Keratinocyte (primary cell): ENCODE measurements around the gene CBFA2T3. TPM values are rescaled to one million over a fixed set of nuclear protein-coding genes. Genes with fewer than 3 reads are reported as not detected.
A peak's percentile ranks its signal among the peaks of the same experiment; 100 is the strongest.

Source experiments
- DNase-seq: peaks from one replicate; pipeline ENCODE4 v3.0.0-alpha.2; 2011; ENCODE audit warnings: low read depth, missing footprints, low spot score
- FAIRE-seq: peaks from 2 replicates; lab custom pipeline; 2011; peaks lifted over from hg19 to GRCh38; lab: Jason Lieb, UNC
- H2AFZ ChIP-seq: 2 replicates; pipeline ENCODE4 v1.6.0; 2012; ENCODE audit warnings: low read length, control low read depth, inconsistent platforms; ENCODE audit not compliant: control insufficient read depth
- H3K27ac ChIP-seq: 2 replicates; pipeline ENCODE4 v1.5.1; 2011; ENCODE audit warnings: low read length; ENCODE audit not compliant: control insufficient read depth, insufficient read depth
- H3K27me3 ChIP-seq: 3 replicates; pipeline ENCODE4 v1.6.0; 2011; ENCODE audit warnings: low read length; ENCODE audit not compliant: control insufficient read depth, insufficient read depth; ENCODE audit errors: extremely low read depth
- H3K36me3 ChIP-seq, 2 experiments: 2 replicates in 1 of 2; 3 replicates in 1 of 2; pipeline ENCODE4 v1.5.1; 2011; ENCODE audit warnings: low read length in 2 of 2, mild to moderate bottlenecking in 1 of 2; ENCODE audit not compliant: control insufficient read depth in 2 of 2, insufficient read depth in 2 of 2; ENCODE audit errors: extremely low read depth in 1 of 2
- H3K4me1 ChIP-seq: 3 replicates; pipeline ENCODE4 v1.5.1; 2011; ENCODE audit warnings: low read length; ENCODE audit not compliant: control insufficient read depth, insufficient read depth; ENCODE audit errors: extremely low read depth
- H3K4me2 ChIP-seq: 3 replicates; pipeline ENCODE4 v1.6.0; 2011; ENCODE audit warnings: low read depth, low read length; ENCODE audit not compliant: control insufficient read depth, insufficient read depth; ENCODE audit errors: extremely low read depth
- H3K4me3 ChIP-seq, 3 experiments: fragments of 200-600 bp in 1 of 3; sonication (generic) in 1 of 3; 2 replicates in 2 of 3; 3 replicates in 1 of 3; pipeline ENCODE4 v1.5.1; 2011 to 2016; ENCODE audit warnings: low read length in 3 of 3, mild to moderate bottlenecking in 3 of 3, control low read depth in 2 of 3, inconsistent platforms in 1 of 3, low read depth in 1 of 3, mixed read lengths in 1 of 3, mixed run types in 1 of 3, moderate library complexity in 1 of 3; ENCODE audit not compliant: control insufficient read depth in 2 of 3, insufficient read depth in 2 of 3; ENCODE audit errors: extremely low read depth in 1 of 3
- H3K79me2 ChIP-seq: 2 replicates; pipeline ENCODE4 v1.6.0; 2012; ENCODE audit warnings: low read length; ENCODE audit not compliant: control insufficient read depth, insufficient read depth
- H3K9ac ChIP-seq: 3 replicates; pipeline ENCODE4 v1.6.0; 2011; ENCODE audit warnings: low read length; ENCODE audit not compliant: control insufficient read depth, insufficient read depth; ENCODE audit errors: extremely low read depth
- H3K9me1 ChIP-seq: 3 replicates; pipeline ENCODE4 v1.6.0; 2011; ENCODE audit warnings: low read length; ENCODE audit not compliant: control insufficient read depth, insufficient read depth; ENCODE audit errors: extremely low read depth
- H3K9me3 ChIP-seq: 2 replicates; pipeline ENCODE4 v1.5.1; 2012; ENCODE audit warnings: low read depth, low read length; ENCODE audit not compliant: control insufficient read depth
- H4K20me1 ChIP-seq: 3 replicates; pipeline ENCODE4 v1.6.0; 2011; ENCODE audit warnings: low read length; ENCODE audit not compliant: control insufficient read depth, insufficient read depth; ENCODE audit errors: extremely low read depth
- CTCF ChIP-seq, 3 experiments: IDR thresholded peaks in 1 of 3; conservative IDR thresholded peaks in 1 of 3; optimal IDR thresholded peaks in 1 of 3; 2 replicates in 2 of 3; 3 replicates in 1 of 3; pipeline versions ENCODE3 to v1.5.1; 2011; ENCODE audit warnings: low read length in 3 of 3, mild to moderate bottlenecking in 3 of 3, moderate library complexity in 2 of 3, control low read depth in 1 of 3, inconsistent platforms in 1 of 3; ENCODE audit not compliant: insufficient read depth in 2 of 3; ENCODE audit errors: extremely low read depth in 1 of 3
- EZH2 ChIP-seq: IDR thresholded peaks from one replicate; pipeline ENCODE4 v1.6.1; 2012; ENCODE audit warnings: inconsistent platforms, mild to moderate bottlenecking, low read length, moderate library complexity
- dilution Hi-C: fragments of 300-500 bp; cut with MboI; formaldehyde crosslinking; loops from one replicate; pipeline ENCODE4 v1.7.0; 2020; ENCODE audit warnings: low sequenced_read_pairs; ENCODE audit not compliant: extremely low pct_ligation_motif_present
- polyA plus RNA-seq, 5 experiments: library from polyadenylated mRNA; depleted of rRNA in 3 of 5; stranded (reverse) in 3 of 5; stranded (forward) in 1 of 5; unstranded in 1 of 5; fragments of >200 nt; gene quantifications; 1 replicate in 1 of 5; 2 replicates in 3 of 5; 3 replicates in 1 of 5; pipeline versions ENCODE4 v1.2.1 to v1.2.3, GENCODE V29; 2011 to 2012; ENCODE audit warnings: missing spikeins in 2 of 5, low read depth in 1 of 5, low replicate concordance in 1 of 5

CBFA2T3 gene
- polyA plus RNA-seq, 1 donor (not counting 4 experiments of a cell fraction or from before 2014, with no cell fraction given): 0.08 TPM

- no peaks in the 10 kb centered on the region for H3K9me1 ChIP-seq
- FAIRE-seq (peak; percentile 92), DNase-seq (peak; percentile 87)
- no peak overlapping the region for H3K9ac ChIP-seq
- no peak overlapping the region for H2AFZ ChIP-seq
- no peak overlapping the region for H3K4me3 ChIP-seq
- no peak overlapping the region for H3K27ac ChIP-seq
- peaks cover 15% of the 10 kb centered on the region for H3K4me1 ChIP-seq
- H3K27me3 ChIP-seq: peaks cover 27% of the 10 kb centered on the region
- no peaks in the 10 kb centered on the region for H3K79me2 ChIP-seq
- dilution Hi-C loops: no loop called here
- no peak for TF ChIP-seq EZH2
- peak in 2 of 3 experiments; percentile 16 to 60 for TF ChIP-seq CTCF (optimal IDR thresholded peaks at IDR 0.05 in 1 of 3, IDR thresholded peaks at IDR 0.05 in 1 of 3, conservative IDR thresholded peaks at IDR 0.05 in 1 of 3; ENCODE audit: extremely low read depth in 1 of 3, insufficient read depth in 2 of 3, low read length in 3 of 3)
- no peaks in the 10 kb centered on the region for H3K9me3 ChIP-seq
- H4K20me1 ChIP-seq: no peaks in the 10 kb centered on the region
- H3K36me3 ChIP-seq: no peaks in the 10 kb centered on the region
- peak overlapping the region; percentile 4 for H3K4me2 ChIP-seq
These were observed 69.2 kb downstream of the CBFA2T3 start for GRCh38 chr16:88907768-88908167.

GRCh38 chr16:88906535-88907105 lies 70.4 kb downstream of the CBFA2T3 start:
- no peaks in the 10 kb centered on the region for H3K9me3 ChIP-seq
- H3K27ac ChIP-seq: no peak overlapping the region
- DNase-seq (no peak), FAIRE-seq (no peak)
- dilution Hi-C loops: no loop called here
- no peak overlapping the region for H2AFZ ChIP-seq
- no peaks in the 10 kb centered on the region for H3K79me2 ChIP-seq
- H3K4me2 ChIP-seq: no peak overlapping the region
- peaks cover 15% of the 10 kb centered on the region for H3K4me1 ChIP-seq
- H4K20me1 ChIP-seq: no peaks in the 10 kb centered on the region
- peaks cover 23% of the 10 kb centered on the region for H3K27me3 ChIP-seq
- H3K9me1 ChIP-seq: no peaks in the 10 kb centered on the region
- no peaks in the 10 kb centered on the region for H3K36me3 ChIP-seq
- H3K4me3 ChIP-seq: no peak overlapping the region
- TF ChIP-seq CTCF (optimal IDR thresholded peaks at IDR 0.05 in 1 of 3, IDR thresholded peaks at IDR 0.05 in 1 of 3, conservative IDR thresholded peaks at IDR 0.05 in 1 of 3; ENCODE audit: extremely low read depth in 1 of 3, insufficient read depth in 2 of 3, low read length in 3 of 3) (no peak), EZH2 (no peak)
- H3K9ac ChIP-seq: no peak overlapping the region
